HG03039 (cell line): ENCODE results near the gene UBE2G2.

Experiments
- ATAC-seq: cut with Tn5 transposase; IDR thresholded peaks from one replicate; pipeline ENCODE4 v1.9.1; 2021; ENCODE audit warnings: mild to moderate bottlenecking, moderate library complexity; ENCODE audit not compliant: unreplicated experiment

Gene UBE2G2

GRCh38 chr21:44816761-44817505, 15.3 kb upstream of the UBE2G2 start:
- ATAC-seq = no peak

GRCh38 chr21:44815852-44816628, 14.4 kb upstream of the UBE2G2 start:
- no peak for ATAC-seq

GRCh38 chr21:44815225-44815624, 13.6 kb upstream of the UBE2G2 start:
- no peak for ATAC-seq

GRCh38 chr21:44814498-44815023, 12.9 kb upstream of the UBE2G2 start:
- no peak for ATAC-seq

- no peak for ATAC-seq
Observed at GRCh38 chr21:44813727-44814126, 12.1 kb upstream of the UBE2G2 start.

- ATAC-seq = no peak
Observed at GRCh38 chr21:44813149-44813548, 11.5 kb upstream of the UBE2G2 start.

- ATAC-seq = no peak
Observed at GRCh38 chr21:44812640-44813039, 11.0 kb upstream of the UBE2G2 start.

GRCh38 chr21:44810779-44811178, 9.2 kb upstream of the UBE2G2 start:
- ATAC-seq = no peak

GRCh38 chr21:44805859-44806258, 4.2 kb upstream of the UBE2G2 start:
- no peak for ATAC-seq

- no peak for ATAC-seq
Observed at GRCh38 chr21:44805226-44805625, 3.6 kb upstream of the UBE2G2 start.

- ATAC-seq = no peak
Observed at GRCh38 chr21:44804762-44805161, 3.1 kb upstream of the UBE2G2 start.

- ATAC-seq = no peak
Observed at GRCh38 chr21:44803651-44804050, 2.0 kb upstream of the UBE2G2 start.

- ATAC-seq = no peak
Observed at GRCh38 chr21:44802396-44803153, 955 bp upstream of the UBE2G2 start.

- ATAC-seq = no peak
Observed at GRCh38 chr21:44800971-44801467, 601 bp downstream of the UBE2G2 start.

- no peak for ATAC-seq
Observed at GRCh38 chr21:44800103-44800502, 1.5 kb downstream of the UBE2G2 start.

- no peak for ATAC-seq
Observed at GRCh38 chr21:44799646-44800045, 2.0 kb downstream of the UBE2G2 start.

GRCh38 chr21:44797775-44798174, 3.8 kb downstream of the UBE2G2 start:
- no peak for ATAC-seq

GRCh38 chr21:44795342-44795741, 6.3 kb downstream of the UBE2G2 start:
- ATAC-seq = no peak

GRCh38 chr21:44793592-44794374, 7.8 kb downstream of the UBE2G2 start:
- ATAC-seq = no peak
